ENCODE data around the gene MMP1. TPM values are rescaled to one million over a fixed set of nuclear protein-coding genes. Genes with fewer than 3 reads are reported as not detected.

Gene MMP1
- total RNA-seq, 3 donors from 2014 or later = not detected

DNA sequence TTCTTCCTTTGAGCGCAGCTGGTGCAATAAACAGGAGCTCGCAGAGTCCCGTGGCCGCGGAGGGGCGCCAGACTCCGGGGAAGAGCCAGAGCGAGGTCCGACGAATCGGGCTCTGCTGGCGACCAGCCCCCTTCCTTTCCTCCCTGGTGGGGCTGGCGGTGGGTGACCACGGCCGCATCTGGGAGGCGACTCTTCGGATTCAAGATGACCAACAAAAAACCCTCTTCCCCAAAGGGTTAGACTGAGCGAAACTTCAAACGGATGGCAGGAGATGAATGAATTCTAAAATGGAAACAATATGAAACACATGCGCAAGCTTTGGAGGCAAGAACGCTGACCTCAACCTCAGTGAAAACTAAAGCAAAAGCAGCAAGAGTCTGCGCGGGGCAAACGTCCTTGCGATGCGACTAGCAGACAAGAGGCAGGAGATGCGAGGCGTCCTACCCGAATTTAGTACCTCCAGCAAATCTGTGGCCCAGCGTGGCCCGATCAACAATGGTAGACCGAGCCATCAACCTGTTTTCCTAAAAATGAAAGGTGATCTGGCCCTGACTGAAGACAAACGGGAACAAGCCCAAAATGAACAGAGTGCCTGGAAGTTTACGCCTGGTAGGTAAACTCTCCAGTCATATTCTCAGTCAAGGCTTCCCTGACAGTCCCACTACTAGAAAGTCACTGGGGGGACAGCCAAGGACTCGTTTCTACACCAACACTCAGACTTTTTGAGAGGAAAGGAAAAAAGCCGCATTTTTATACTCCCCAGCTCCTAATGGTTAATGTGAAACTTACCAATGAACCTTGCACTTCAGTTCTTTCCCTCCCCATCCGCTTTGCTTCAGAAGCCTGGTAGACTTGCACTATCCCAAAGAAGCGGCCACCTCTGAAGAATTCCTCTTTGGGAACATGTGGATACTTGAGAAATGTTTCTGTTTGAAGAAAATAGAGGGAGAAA, 33.8 kb upstream of the MMP1 start:
- Histone ChIP-seq H3K4me3 (peak overlapping the region; percentile 22 to 56 (median 40)), H3K36me3 (no peaks in the 10 kb centered on the region), H3K4me1 (no peaks in the 10 kb centered on the region), H3K27me3 (no peaks in the 10 kb centered on the region), H3K9me3 (no peaks in the 10 kb centered on the region), H3K27ac (peak overlapping the region; percentile 45 to 67)
- intact Hi-C loops (cut with DNase I; ENCODE audit: low total_unique reads) = no loop called here
- TF ChIP-seq, protein P1, sequence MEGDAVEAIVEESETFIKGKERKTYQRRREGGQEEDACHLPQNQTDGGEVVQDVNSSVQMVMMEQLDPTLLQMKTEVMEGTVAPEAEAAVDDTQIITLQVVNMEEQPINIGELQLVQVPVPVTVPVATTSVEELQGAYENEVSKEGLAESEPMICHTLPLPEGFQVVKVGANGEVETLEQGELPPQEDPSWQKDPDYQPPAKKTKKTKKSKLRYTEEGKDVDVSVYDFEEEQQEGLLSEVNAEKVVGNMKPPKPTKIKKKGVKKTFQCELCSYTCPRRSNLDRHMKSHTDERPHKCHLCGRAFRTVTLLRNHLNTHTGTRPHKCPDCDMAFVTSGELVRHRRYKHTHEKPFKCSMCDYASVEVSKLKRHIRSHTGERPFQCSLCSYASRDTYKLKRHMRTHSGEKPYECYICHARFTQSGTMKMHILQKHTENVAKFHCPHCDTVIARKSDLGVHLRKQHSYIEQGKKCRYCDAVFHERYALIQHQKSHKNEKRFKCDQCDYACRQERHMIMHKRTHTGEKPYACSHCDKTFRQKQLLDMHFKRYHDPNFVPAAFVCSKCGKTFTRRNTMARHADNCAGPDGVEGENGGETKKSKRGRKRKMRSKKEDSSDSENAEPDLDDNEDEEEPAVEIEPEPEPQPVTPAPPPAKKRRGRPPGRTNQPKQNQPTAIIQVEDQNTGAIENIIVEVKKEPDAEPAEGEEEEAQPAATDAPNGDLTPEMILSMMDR (IDR thresholded peaks at IDR 0.05) = peak in 2 of 3 donors; percentile 13 to 27
- no peak for TF ChIP-seq POLR2AphosphoS5 (IDR thresholded peaks at IDR 0.05)
- no peak for TF ChIP-seq POLR2A (IDR thresholded peaks at IDR 0.05)
- peak in 1 of 2 donors; percentile 26 for DNase-seq (ENCODE audit: low spot score in 2 of 2)

DNA sequence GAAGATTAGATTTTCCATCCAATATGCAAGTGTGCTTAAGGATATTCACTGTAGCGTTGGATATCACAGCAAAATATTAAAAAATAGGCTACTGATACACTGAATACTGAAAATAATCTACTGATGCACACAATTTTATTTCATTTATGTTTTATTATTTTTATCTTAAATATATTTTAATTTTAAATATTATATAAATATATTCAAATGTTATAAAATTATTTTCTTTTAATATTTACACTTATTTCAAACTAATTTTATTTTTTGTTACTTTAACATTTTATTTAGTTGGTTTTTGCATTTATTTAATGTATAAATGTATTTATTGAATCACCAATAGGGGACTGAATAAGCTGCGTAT, 33.1 kb upstream of the MMP1 start:
- Histone ChIP-seq H3K4me3 (peak overlapping the region in 2 of 3 donors; percentile 40 to 56), H3K4me1 (no peaks in the 10 kb centered on the region), H3K27ac (no peak overlapping the region), H3K36me3 (no peaks in the 10 kb centered on the region), H3K9me3 (peaks cover 0 to 2% of the 10 kb centered on the region in 2 donors), H3K27me3 (no peaks in the 10 kb centered on the region)
- intact Hi-C loops (cut with DNase I; ENCODE audit: low total_unique reads) = no loop called here
- DNase-seq (ENCODE audit: low spot score in 2 of 2) = no peak
- TF ChIP-seq POLR2AphosphoS5 (IDR thresholded peaks at IDR 0.05) = no peak
- TF ChIP-seq POLR2A (IDR thresholded peaks at IDR 0.05) = no peak

DNA sequence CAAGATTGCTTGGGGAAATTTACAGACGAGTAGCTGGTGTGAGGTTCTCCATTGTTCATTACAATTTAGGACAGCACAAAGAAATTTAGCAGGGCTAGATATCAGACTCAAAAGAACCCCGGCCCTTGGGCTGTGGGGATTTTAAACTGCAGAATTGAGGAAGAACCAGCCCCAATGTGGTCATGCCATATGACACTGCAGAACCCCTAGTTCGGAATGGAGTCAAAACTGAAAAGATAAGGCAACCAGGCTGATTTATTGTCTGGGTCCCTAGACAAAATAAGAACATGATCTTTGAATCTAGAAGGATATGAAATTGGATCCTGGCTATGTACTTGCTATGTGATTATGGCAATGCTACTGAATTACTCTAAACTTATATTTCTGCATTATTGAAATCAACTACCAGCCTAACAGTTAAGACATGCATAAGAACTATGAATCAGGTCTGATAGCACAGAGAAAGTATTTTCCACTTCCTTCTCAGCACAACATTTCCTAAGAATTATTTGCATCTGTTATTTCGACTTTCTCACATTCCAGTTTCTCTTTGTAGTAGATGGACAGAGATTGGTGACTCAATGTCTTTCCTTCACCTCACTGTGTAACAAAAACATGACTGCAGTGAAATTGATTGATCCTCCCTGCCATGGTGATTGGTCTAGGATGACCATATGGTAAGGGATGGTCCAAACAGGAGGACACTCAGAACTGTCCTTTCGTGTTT, 32.2 kb upstream of the MMP1 start:
- H3K36me3 ChIP-seq = no peaks in the 10 kb centered on the region
- H3K27ac ChIP-seq = no peak overlapping the region
- H3K9me3 ChIP-seq = peaks cover 0 to 6% of the 10 kb centered on the region in 2 donors
- TF ChIP-seq POLR2A (IDR thresholded peaks at IDR 0.05) (no peak), POLR2AphosphoS5 (IDR thresholded peaks at IDR 0.05) (no peak)
- TF ChIP-seq, protein P1 (IDR thresholded peaks at IDR 0.05) = no peak
- no peaks in the 10 kb centered on the region for H3K4me1 ChIP-seq
- no peaks in the 10 kb centered on the region for H3K27me3 ChIP-seq
- intact Hi-C loops (cut with DNase I; ENCODE audit: low total_unique reads) = no loop called here
- no peak for DNase-seq (ENCODE audit: low spot score in 2 of 2)
- H3K4me3 ChIP-seq = no peak overlapping the region

DNA sequence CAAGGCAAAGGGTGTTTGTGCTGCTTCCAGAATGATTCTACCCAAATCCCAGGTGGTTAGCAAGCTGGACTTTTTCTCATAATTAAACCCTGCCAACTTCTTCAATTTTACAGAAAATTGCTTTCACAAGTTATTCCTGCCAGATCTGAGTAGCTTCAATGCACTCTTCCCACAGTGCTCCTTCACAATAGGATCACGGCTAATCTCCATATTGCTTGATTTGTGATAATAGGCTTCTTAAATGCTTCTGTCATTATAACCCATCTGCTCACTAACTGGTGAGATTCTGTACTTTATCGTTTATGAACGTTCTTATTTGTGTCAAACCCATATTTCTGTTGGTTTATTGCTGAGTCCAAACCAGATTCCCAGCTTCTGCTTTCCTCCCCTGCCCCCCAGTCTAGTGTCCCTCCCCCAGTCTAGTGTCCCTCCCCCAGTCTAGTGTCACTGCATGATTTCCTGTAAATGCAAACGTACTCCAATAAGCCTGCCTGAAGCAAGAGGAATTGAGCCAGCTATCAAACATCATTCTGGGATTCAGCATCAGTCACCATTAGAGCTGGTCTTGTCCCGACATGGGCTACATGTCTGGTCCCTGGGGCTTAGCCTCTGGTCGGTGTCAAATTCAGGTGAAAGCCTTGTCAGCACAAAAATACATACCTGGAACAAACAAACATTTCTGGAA, 31.5 kb upstream of the MMP1 start:
- intact Hi-C loops (cut with DNase I; ENCODE audit: low total_unique reads) = no loop called here
- TF ChIP-seq POLR2AphosphoS5 (IDR thresholded peaks at IDR 0.05) = no peak
- TF ChIP-seq, protein P1 (IDR thresholded peaks at IDR 0.05) = no peak
- no peak for TF ChIP-seq POLR2A (IDR thresholded peaks at IDR 0.05)
- no peak for DNase-seq (ENCODE audit: low spot score in 2 of 2)
- Histone ChIP-seq H3K4me1 (no peaks in the 10 kb centered on the region), H3K4me3 (no peak overlapping the region), H3K9me3 (peaks cover 0 to 6% of the 10 kb centered on the region in 2 donors), H3K27ac (no peak overlapping the region), H3K27me3 (no peaks in the 10 kb centered on the region), H3K36me3 (no peaks in the 10 kb centered on the region)

DNA sequence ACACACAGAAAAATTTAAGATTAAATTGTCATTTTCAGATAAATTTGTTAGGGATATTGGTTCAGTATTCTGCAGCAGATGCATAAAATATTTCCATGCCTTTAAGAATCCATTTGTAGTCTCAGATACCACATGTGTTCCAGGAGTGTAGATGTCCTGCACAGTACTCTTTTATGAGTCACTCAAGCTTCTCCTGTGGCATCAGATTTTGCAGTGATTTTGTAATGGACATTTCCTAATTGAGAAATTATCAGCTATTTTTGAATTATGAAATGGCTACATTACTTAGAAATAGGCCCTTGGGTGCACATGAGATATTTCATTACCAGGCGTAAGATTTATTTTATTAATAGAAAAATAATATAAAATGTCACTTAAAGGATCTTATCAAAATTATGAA, 26.6 kb upstream of the MMP1 start:
- intact Hi-C loops (cut with DNase I; ENCODE audit: low total_unique reads) = no loop called here
- TF ChIP-seq POLR2AphosphoS5 (IDR thresholded peaks at IDR 0.05) = no peak
- TF ChIP-seq, protein P1 (IDR thresholded peaks at IDR 0.05) = no peak
- TF ChIP-seq POLR2A (IDR thresholded peaks at IDR 0.05) = no peak
- DNase-seq (ENCODE audit: low spot score in 2 of 2) = no peak
- no peaks in the 10 kb centered on the region for H3K36me3 ChIP-seq
- no peaks in the 10 kb centered on the region for H3K27me3 ChIP-seq
- no peak overlapping the region for H3K4me3 ChIP-seq
- H3K27ac ChIP-seq = no peak overlapping the region
- H3K4me1 ChIP-seq = no peaks in the 10 kb centered on the region
- H3K9me3 ChIP-seq = peaks cover 0 to 6% of the 10 kb centered on the region in 2 donors

Measured in breast epithelium (tissue), 4 donors.